Measurements from ENCODE around the gene CDK14.

DNA sequence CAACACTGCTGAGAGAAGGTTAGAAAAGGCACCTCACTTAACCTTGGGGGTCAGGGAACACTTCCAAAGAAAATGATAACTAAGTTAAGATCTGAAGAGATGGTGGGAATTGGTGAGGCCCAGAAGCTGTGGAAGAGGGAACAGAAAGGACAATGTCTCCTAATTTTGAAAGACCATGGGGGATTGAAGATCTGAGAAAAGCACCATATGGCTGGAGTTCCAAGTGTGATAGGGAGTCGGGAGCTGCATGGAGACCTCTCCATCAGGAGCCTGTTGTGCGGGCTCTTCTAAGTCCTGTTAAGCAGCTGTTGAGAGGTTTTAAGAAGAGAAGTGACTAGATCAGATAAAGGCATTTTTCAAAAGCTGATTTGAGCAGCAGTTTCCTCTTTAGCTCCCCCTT, 254.3 kb downstream of the CDK14 start:
- TF ChIP-seq, protein P1, sequence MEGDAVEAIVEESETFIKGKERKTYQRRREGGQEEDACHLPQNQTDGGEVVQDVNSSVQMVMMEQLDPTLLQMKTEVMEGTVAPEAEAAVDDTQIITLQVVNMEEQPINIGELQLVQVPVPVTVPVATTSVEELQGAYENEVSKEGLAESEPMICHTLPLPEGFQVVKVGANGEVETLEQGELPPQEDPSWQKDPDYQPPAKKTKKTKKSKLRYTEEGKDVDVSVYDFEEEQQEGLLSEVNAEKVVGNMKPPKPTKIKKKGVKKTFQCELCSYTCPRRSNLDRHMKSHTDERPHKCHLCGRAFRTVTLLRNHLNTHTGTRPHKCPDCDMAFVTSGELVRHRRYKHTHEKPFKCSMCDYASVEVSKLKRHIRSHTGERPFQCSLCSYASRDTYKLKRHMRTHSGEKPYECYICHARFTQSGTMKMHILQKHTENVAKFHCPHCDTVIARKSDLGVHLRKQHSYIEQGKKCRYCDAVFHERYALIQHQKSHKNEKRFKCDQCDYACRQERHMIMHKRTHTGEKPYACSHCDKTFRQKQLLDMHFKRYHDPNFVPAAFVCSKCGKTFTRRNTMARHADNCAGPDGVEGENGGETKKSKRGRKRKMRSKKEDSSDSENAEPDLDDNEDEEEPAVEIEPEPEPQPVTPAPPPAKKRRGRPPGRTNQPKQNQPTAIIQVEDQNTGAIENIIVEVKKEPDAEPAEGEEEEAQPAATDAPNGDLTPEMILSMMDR (IDR thresholded peaks at IDR 0.05) = no peak
- TF ChIP-seq POLR2A (IDR thresholded peaks at IDR 0.05) = no peak
- TF ChIP-seq EP300 (IDR thresholded peaks at IDR 0.05) = no peak
